K562 (cell line): ENCODE measurements around the gene SLMAP. TPM values are rescaled to one million over a fixed set of nuclear protein-coding genes. Genes with fewer than 3 reads are reported as not detected.

Experiments used
- BCL6 ChIP-seq: fragments of 250-450 bp; sonication (Bioruptor Pico); IDR thresholded peaks from 2 replicates; pipeline ENCODE4 v1.4.0; 2020
- CHD1 ChIP-seq: fragments of 200-600 bp; sonication (generic); IDR thresholded peaks from one replicate; pipeline ENCODE4 v1.6.1; 2012; ENCODE audit warnings: mild to moderate bottlenecking, moderate library complexity, low read length, inconsistent platforms
- CREM ChIP-seq: IDR thresholded peaks from 2 replicates; pipeline ENCODE4 v1.6.1; 2014; ENCODE audit warnings: antibody characterized with exemption, low read depth
- E2F4 ChIP-seq: sonication (generic); formaldehyde crosslinking; IDR thresholded peaks from 2 replicates; pipeline ENCODE4 v1.8.0; 2022; ENCODE audit warnings: mild to moderate bottlenecking, low read depth, missing genetic modification reagents
- ESRRA ChIP-seq: fragments of 450-650 bp; IDR thresholded peaks from 2 replicates; pipeline ENCODE4 v1.6.1; 2014; ENCODE audit warnings: low read depth, mild to moderate bottlenecking, moderate library complexity, borderline replicate concordance
- LARP7 ChIP-seq: fragments of 450-650 bp; IDR thresholded peaks from 2 replicates; pipeline ENCODE4 v1.6.1; 2016
- LEF1 ChIP-seq: fragments of 450-650 bp; IDR thresholded peaks from 2 replicates; pipeline ENCODE4 v1.6.1; 2016; ENCODE audit warnings: mild to moderate bottlenecking
- NCOA6 ChIP-seq: fragments of 450-650 bp; IDR thresholded peaks from 2 replicates; pipeline ENCODE4 v1.6.1; 2017; ENCODE audit warnings: mild to moderate bottlenecking
- PML ChIP-seq: IDR thresholded peaks from 2 replicates; pipeline ENCODE4 v1.6.1; 2012; ENCODE audit warnings: low read length, inconsistent platforms
- PTRF ChIP-seq: fragments of 450-650 bp; IDR thresholded peaks from 2 replicates; pipeline ENCODE4 v1.6.1; 2016; ENCODE audit warnings: mild to moderate bottlenecking, missing genetic modification characterization, missing compliant biosample characterization
- SLC30A9 ChIP-seq: fragments of 250-450 bp; sonication (Bioruptor Pico); IDR thresholded peaks from 2 replicates; pipeline ENCODE4 v1.8.0; 2022; ENCODE audit warnings: mild to moderate bottlenecking, moderate library complexity
- SMAD2 ChIP-seq: fragments of 150-350 bp; IDR thresholded peaks from 2 replicates; pipeline ENCODE4 v1.6.1; 2014; ENCODE audit warnings: low read depth, mild to moderate bottlenecking, low read length
- SMAD4 ChIP-seq: fragments of 250-450 bp; sonication (Bioruptor Pico); conservative IDR thresholded peaks from 2 replicates; pipeline ENCODE4 v1.8.0; 2021; ENCODE audit warnings: inconsistent platforms, mild to moderate bottlenecking, moderate library complexity
- TAL1 ChIP-seq: fragments of 450-650 bp; IDR thresholded peaks from 2 replicates; pipeline ENCODE4 v1.6.1; 2016; ENCODE audit warnings: mild to moderate bottlenecking
- TEAD4 ChIP-seq, 2 experiments: sonication (generic) in 1 of 2; formaldehyde crosslinking in 1 of 2; IDR thresholded peaks; 2 replicates each; pipeline versions ENCODE4 v1.6.1 to v1.8.0; 2012 to 2022; ENCODE audit warnings: borderline replicate concordance in 1 of 2, inconsistent platforms in 1 of 2, low read length in 1 of 2, mild to moderate bottlenecking in 1 of 2, missing genetic modification reagents in 1 of 2
- ZC3H4 ChIP-seq: sonication (generic); formaldehyde crosslinking; IDR thresholded peaks from 2 replicates; pipeline ENCODE4 v1.9.0; 2021; ENCODE audit warnings: missing genetic modification reagents, borderline replicate concordance
- ZNF263 ChIP-seq: sonication (generic); formaldehyde crosslinking; IDR thresholded peaks from 2 replicates; pipeline ENCODE4 v1.8.0; 2022; ENCODE audit warnings: mild to moderate bottlenecking, missing genetic modification reagents, borderline replicate concordance
- polyA plus RNA-seq, 8 experiments: library from polyadenylated mRNA; depleted of rRNA in 4 of 8; stranded (reverse) in 5 of 8; unstranded in 3 of 8; fragments of >200 nt; fragmentation: Nextera tagmentation in 2 of 8; fragmentation: Illumina TruSeq in 1 of 8; extraction: Ambion mirVana in 2 of 8; extraction: Trizol in 1 of 8; gene quantifications; 2 replicates each; pipeline versions ENCODE4 v1.2.1 to v1.2.3, GENCODE V29; 2011 to 2014; ENCODE audit warnings: inconsistent platforms in 1 of 8, missing spikeins in 1 of 8
- total RNA-seq, 7 experiments: library from RNA; depleted of rRNA in 6 of 7; stranded (reverse); fragments of >200 nt in 6 of 7; fragmentation: Illumina TruSeq in 2 of 7; extraction: Trizol in 2 of 7; gene quantifications; 2 replicates each; pipeline versions ENCODE4 v1.2.1 to v1.2.3, GENCODE V29; 2011 to 2021; ENCODE audit warnings: low replicate concordance in 1 of 7
- TF ChIP-seq, protein P1 (sequence below): fragments of 250-450 bp; sonication (Bioruptor Pico); IDR thresholded peaks from 2 replicates; pipeline ENCODE4 v1.4.0; 2020; ENCODE audit warnings: mild to moderate bottlenecking
- TF ChIP-seq, protein P2 (sequence below): fragments of 200-400 bp; formaldehyde crosslinking; IDR thresholded peaks from 2 replicates; pipeline ENCODE4 v1.6.1; 2017; ENCODE audit warnings: mild to moderate bottlenecking, low read depth, low read length, moderate library complexity
- TF ChIP-seq, protein P3 (sequence below), 3 experiments: fragments of 200-800 bp in 1 of 3; fragments of 250-450 bp in 1 of 3; fragments of 450-650 bp in 1 of 3; sonication (Bioruptor Pico) in 1 of 3; sonication (Bioruptor generic) in 1 of 3; formaldehyde crosslinking in 1 of 3; IDR thresholded peaks; 2 replicates each; pipeline versions ENCODE4 v1.6.1 to v1.8.0; 2016 to 2022; ENCODE audit warnings: mild to moderate bottlenecking in 2 of 3, missing genetic modification characterization in 2 of 3, missing compliant biosample characterization in 1 of 3, moderate library complexity in 1 of 3

Gene SLMAP
- total and polyA plus RNA-seq, 9 of the 15 experiments (the other 6 are each of a cell fraction or from before 2014, with no cell fraction given), result 12.1 to 50.7 (median 28.3) TPM

DNA sequence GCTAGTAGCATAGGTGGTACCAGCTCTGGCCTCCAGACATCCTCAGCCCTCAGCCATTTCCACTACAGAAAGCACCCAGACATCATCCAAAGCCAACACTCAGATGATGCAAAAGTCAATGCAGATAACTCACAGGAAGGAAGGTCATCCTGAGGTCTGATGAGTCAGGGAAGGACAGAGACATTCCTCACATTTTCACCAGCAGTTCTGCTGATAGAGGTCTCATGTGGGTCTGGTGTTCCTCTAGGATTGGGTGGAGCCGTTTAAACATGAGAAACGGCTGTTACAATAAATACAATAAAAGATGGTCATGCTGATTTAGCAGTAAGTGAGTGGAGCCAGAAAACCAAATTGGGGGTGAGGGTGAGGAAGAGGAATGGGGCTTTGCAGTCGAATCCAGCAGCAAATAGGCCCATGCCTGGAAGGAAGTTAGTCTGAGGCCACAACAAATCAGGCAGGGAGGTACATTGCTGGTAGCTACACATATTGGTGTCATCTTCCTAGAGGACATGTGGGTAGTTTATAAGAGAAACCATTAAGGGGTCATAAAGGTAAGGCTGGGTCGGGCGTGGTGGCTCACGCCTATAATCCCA lies 218.8 kb downstream of the SLMAP start (continued):
- no peak for TF ChIP-seq PTRF (tag)
- TF ChIP-seq SMAD2, result no peak
- no peak for TF ChIP-seq BCL6 (CRISPR knock-in tag)
- TF ChIP-seq, protein P1, sequence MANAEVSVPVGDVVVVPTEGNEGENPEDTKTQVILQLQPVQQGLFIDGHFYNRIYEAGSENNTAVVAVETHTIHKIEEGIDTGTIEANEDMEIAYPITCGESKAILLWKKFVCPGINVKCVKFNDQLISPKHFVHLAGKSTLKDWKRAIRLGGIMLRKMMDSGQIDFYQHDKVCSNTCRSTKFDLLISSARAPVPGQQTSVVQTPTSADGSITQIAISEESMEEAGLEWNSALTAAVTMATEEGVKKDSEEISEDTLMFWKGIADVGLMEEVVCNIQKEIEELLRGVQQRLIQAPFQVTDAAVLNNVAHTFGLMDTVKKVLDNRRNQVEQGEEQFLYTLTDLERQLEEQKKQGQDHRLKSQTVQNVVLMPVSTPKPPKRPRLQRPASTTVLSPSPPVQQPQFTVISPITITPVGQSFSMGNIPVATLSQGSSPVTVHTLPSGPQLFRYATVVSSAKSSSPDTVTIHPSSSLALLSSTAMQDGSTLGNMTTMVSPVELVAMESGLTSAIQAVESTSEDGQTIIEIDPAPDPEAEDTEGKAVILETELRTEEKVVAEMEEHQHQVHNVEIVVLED (CRISPR knock-in tag), result no peak
- TF ChIP-seq CREM, result 0 out of 2 replicates have a peak, but pooled peaks have one; percentile 34
- no peak for TF ChIP-seq TAL1
- TF ChIP-seq LARP7, result no peak
- no peak for TF ChIP-seq ZC3H4 (CRISPR knock-in tag)
- peak; percentile 67; the same call in 1 of the 2 replicates for TF ChIP-seq SMAD4 (CRISPR knock-in tag)
- TF ChIP-seq E2F4, result no peak
- TF ChIP-seq TEAD4 (IDR thresholded peaks at IDR 0.05; ENCODE audit: low read length), result peak; percentile 25; the same call in 1 of the 2 replicates
- no peak for TF ChIP-seq TEAD4 (CRISPR knock-in tag; IDR thresholded peaks at IDR 0.05; ENCODE audit: borderline replicate concordance)
- TF ChIP-seq ESRRA, result peak; percentile 89
- no peak for TF ChIP-seq ZNF263
- no peak for TF ChIP-seq NCOA6
- no peak for TF ChIP-seq CHD1
- TF ChIP-seq, protein P2, sequence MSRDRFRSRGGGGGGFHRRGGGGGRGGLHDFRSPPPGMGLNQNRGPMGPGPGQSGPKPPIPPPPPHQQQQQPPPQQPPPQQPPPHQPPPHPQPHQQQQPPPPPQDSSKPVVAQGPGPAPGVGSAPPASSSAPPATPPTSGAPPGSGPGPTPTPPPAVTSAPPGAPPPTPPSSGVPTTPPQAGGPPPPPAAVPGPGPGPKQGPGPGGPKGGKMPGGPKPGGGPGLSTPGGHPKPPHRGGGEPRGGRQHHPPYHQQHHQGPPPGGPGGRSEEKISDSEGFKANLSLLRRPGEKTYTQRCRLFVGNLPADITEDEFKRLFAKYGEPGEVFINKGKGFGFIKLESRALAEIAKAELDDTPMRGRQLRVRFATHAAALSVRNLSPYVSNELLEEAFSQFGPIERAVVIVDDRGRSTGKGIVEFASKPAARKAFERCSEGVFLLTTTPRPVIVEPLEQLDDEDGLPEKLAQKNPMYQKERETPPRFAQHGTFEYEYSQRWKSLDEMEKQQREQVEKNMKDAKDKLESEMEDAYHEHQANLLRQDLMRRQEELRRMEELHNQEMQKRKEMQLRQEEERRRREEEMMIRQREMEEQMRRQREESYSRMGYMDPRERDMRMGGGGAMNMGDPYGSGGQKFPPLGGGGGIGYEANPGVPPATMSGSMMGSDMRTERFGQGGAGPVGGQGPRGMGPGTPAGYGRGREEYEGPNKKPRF, result no peak
- peak; percentile 19; the same call in 1 of the 2 replicates for TF ChIP-seq LEF1
- no peak for TF ChIP-seq PML
- no peak for TF ChIP-seq SLC30A9 (CRISPR knock-in tag)
- TF ChIP-seq, protein P3, sequence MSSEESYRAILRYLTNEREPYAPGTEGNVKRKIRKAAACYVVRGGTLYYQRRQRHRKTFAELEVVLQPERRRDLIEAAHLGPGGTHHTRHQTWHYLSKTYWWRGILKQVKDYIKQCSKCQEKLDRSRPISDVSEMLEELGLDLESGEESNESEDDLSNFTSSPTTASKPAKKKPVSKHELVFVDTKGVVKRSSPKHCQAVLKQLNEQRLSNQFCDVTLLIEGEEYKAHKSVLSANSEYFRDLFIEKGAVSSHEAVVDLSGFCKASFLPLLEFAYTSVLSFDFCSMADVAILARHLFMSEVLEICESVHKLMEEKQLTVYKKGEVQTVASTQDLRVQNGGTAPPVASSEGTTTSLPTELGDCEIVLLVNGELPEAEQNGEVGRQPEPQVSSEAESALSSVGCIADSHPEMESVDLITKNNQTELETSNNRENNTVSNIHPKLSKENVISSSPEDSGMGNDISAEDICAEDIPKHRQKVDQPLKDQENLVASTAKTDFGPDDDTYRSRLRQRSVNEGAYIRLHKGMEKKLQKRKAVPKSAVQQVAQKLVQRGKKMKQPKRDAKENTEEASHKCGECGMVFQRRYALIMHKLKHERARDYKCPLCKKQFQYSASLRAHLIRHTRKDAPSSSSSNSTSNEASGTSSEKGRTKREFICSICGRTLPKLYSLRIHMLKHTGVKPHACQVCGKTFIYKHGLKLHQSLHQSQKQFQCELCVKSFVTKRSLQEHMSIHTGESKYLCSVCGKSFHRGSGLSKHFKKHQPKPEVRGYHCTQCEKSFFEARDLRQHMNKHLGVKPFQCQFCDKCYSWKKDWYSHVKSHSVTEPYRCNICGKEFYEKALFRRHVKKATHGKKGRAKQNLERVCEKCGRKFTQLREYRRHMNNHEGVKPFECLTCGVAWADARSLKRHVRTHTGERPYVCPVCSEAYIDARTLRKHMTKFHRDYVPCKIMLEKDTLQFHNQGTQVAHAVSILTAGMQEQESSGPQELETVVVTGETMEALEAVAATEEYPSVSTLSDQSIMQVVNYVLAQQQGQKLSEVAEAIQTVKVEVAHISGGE (CRISPR knock-in tag; IDR thresholded peaks at IDR 0.05), result no peak
